ENCODE results near the gene EDN1.

Gene EDN1

GRCh38 chr6:12339022-12339421 is 48.9 kb downstream of the EDN1 start:
- TF ChIP-seq CTCF (IDR thresholded peaks at IDR 0.05): no peak

GRCh38 chr6:12339808-12340487 is 49.8 kb downstream of the EDN1 start:
- no peak for TF ChIP-seq CTCF (IDR thresholded peaks at IDR 0.05)

GRCh38 chr6:12340488-12340818 is 50.3 kb downstream of the EDN1 start:
- no peak for TF ChIP-seq CTCF (IDR thresholded peaks at IDR 0.05)

- TF ChIP-seq CTCF (IDR thresholded peaks at IDR 0.05): no peak
These were observed 52.5 kb downstream of the EDN1 start for GRCh38 chr6:12342664-12343063.

- TF ChIP-seq CTCF (IDR thresholded peaks at IDR 0.05): no peak
These were observed 52.9 kb downstream of the EDN1 start for GRCh38 chr6:12343122-12343439.

GRCh38 chr6:12343440-12344162 is 53.4 kb downstream of the EDN1 start:
- no peak for TF ChIP-seq CTCF (IDR thresholded peaks at IDR 0.05)

- TF ChIP-seq CTCF (IDR thresholded peaks at IDR 0.05): no peak
These were observed 54.1 kb downstream of the EDN1 start for GRCh38 chr6:12344296-12344695.
